Activated CD8-positive, alpha-beta memory T cell treated with anti-CD3 and anti-CD28 coated beads, Interleukin-2, amount 50 U/mL, for 48 hours (primary cell): ENCODE results near the gene CD58.
"Not testable (repeated sequence)": the region's sequence is repeated elsewhere in the genome, so short reads cannot be mapped to it uniquely, and the experiment has no call there.

Source experiments
- DNase-seq: peaks from one replicate; pipeline ENCODE4 v3.0.0-alpha.2; 2020

CD58 gene

DNA sequence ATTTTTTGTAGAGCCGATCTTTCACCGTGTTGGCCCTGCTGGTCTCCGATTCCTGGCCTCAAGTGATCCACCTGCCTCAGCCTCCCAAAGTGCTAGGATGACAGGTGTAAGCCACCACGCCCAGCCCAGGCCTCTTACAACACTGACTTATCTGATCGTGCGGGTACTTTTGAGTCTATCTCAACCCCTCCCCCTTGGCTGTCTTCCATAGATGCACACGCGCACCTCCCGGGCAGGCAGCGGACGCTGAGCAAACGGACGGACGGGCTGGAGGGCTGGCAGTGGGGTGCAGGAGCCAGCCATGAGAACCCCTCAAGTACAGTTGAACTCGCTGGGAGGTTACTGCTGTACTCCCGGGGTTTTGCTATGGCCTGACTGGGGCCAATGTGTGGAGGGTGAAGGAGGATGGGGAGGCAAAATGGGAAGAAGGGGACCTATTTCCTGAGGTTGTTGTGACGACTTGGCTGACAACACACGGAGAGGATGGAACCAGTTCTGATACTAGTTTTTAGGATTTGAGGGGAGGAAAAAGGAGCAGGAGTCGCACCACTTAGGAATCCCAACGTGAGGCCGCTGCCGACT is 959 bp downstream of the CD58 start:
- peak; percentile 71 for DNase-seq

- no peak for DNase-seq
Measured at GRCh38 chr1:116569381-116569670, 1.5 kb downstream of the CD58 start.

- no peak for DNase-seq
Measured at GRCh38 chr1:116568662-116569380, 2.0 kb downstream of the CD58 start.

- no peak for DNase-seq
Measured at GRCh38 chr1:116567790-116568661, 2.8 kb downstream of the CD58 start.

GRCh38 chr1:116565222-116565621 is 5.6 kb downstream of the CD58 start:
- DNase-seq = no peak

GRCh38 chr1:116564426-116564825 is 6.4 kb downstream of the CD58 start:
- DNase-seq = no peak

DNA sequence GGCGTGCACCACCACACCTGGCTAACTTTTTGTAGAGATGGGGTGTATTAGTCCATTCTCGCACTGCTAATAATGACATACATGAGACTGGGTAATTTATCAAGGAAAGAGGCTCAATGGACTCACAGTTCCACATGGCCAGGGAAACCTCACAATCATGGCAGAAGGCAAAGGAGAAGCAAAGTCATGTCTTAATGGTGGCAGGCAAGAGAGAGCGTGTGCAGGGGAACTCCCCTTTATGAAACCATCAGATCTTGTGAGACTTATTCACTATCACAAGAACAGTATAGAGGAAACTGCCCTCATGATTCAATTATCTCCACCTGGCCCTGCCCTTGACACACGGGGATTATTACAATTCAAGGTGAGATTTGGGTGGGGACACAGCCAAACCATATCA is 8.4 kb downstream of the CD58 start:
- not testable (repeated sequence) for DNase-seq

DNA sequence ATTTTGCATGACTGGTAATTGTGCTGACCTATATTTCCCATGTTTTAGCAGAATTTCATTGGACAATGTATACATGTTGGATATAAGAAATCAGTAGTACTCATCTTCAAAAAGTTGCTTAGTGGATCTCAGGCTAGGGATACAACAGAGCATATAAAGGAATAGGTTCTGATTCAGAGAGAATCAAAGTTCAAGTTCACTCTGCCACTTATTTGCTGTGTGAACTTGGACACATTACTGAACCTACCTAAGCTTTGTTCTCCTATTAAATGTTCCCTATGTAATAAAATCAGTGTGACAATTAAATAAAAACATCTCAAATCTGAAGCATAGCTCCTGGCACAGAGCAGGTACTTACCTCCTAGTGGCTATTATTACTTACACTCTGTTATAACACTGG is 9.3 kb downstream of the CD58 start:
- DNase-seq = no peak

- DNase-seq = no peak
Measured at GRCh38 chr1:116560704-116561490, 9.9 kb downstream of the CD58 start.

- no peak for DNase-seq
Measured at GRCh38 chr1:116559304-116559761, 11.5 kb downstream of the CD58 start.

DNA sequence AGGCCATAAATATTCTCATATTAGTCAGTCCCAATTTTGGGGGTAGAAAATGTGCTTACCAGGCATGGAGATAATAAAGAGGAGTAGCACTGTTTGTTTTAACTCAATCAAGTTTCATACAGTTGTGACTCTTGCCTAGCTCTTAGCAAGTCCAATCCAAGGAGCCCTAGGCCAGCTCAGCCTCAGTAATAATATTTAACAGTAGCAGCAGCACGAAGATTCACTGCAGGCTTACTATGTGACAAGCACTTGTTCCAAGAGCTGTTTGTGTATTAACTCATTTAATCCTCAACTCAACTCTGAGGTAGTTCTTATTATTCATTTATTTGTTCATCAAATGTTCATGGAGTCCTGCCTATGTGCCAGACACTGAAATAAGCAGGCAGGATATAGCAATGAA is 12.3 kb downstream of the CD58 start:
- no peak for DNase-seq

DNA sequence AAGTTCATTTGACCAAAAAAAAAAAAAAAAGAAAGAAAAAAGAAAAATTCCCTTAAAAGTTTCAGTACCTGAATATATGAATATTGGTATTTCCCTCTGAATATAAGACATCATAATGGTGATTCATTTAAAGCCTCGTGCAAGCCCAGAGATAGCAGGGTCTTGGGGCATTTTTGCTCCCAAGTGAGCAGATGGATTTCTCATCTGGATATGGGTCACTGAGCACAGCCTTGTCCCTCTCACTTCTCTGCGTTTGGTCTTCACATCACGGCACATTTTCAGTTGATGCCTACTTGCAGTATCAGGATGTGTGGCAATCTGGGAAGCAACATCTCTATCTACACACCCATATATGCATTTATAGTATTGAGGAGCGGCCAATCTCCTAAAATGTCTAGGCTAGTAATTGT is 12.7 kb downstream of the CD58 start:
- DNase-seq = no peak

DNA sequence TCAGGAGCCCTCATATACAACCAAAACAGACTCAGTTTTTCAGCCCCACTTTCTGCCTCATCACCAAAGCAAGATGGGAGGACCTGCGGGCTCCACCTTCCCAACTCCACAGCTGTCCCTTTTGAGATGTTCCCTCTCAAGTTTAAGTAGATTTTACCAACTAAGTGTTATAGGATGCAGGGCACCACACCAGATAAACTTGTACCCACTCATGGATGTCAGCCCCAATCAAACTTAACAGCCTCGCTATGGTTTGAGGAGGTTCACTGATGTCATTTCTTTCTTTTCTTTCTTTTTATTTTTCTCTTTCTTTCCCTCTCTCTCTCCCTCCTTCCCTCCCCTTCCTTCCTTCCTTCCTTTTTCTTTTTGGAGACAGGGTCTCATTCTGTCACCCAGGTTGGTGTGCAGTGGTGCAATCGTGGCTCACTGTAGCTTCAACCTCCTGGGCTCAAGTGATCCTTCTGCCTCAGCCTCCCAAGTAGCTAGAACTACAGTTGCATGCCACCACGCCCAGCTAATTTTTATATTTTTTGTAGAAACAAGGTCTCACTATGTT is 13.4 kb downstream of the CD58 start:
- no peak for DNase-seq

- DNase-seq = peak; percentile 81
Measured at GRCh38 chr1:116556289-116557006, 14.4 kb downstream of the CD58 start.

- DNase-seq = no peak
Measured at GRCh38 chr1:116554924-116555323, 15.9 kb downstream of the CD58 start.

- no peak for DNase-seq
Measured at GRCh38 chr1:116553386-116554115, 17.3 kb downstream of the CD58 start.

DNA sequence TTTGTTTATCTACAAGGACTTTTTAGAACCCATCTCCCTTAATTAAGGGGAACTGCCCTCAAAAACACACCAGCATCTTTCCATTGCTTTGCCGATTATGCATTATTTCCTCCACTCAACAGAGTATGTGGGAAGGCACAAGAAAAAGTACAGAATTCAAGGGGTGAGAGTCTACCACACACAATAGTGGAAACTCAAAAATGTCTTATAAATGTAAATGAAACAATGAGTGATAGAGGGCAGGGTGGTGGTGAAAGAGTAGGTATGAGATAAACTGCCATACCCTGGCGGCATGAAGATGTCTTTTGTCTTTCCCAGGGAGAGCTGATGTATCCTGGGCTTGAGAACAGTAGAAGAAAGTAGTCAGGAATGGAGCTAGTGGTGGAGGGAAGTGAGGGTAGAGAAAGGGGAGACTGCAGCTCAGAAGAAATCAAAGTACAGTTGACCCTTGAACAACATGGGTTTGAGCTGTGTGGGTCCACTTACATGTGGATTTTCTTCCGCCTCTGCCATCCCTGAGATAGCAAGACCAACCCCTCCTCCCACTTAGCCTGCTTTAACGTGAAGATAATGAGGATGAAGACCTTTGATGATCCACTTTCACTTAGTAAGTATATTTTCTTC is 24.4 kb downstream of the CD58 start:
- no peak for DNase-seq

- DNase-seq = no peak
Measured at GRCh38 chr1:116545359-116545705, 25.5 kb downstream of the CD58 start.

DNA sequence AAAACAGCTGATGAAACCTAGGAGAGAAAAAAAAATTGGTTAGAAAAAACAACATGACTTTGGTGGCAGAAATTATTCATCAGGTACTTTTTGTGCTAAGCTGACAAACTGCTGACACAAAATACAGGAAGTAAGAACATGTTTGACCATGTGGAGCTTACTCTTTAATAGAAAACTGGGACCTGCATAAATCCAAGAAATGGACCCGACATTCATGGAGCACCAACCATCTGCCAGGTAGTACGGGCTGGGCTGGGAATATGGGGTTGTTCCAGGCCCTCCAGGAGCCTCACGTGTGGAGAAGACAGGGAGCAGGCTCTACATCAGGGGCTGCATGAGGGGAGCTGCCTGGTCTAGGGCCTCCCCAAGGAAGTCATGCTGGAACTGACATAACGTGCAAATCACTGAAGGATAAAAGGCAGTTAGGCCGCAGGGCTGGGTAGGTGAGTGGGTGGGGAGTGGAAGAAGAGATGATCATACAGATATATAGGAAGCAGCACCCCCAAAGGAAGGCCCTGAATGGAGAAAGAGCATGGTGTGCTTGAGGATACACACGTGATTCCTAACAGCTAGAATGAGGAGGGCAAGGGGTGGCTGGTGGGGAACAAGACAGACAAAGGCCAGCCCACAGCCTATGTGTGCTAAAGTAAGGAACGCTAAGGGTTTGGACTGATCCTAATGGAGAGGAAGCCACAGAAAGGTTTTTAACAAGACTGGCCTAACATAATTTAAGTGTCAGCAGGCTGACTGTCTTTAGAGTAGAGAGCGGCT is 26.1 kb downstream of the CD58 start:
- DNase-seq = no peak

GRCh38 chr1:116540088-116540487 is 30.7 kb downstream of the CD58 start:
- DNase-seq = no peak
